ENCODE measurements around the gene PXN.

GRCh38 chr12:120267736-120268135 is 2.2 kb upstream of the PXN start:
- TF ChIP-seq CTCF (conservative IDR thresholded peaks at IDR 0.05; ENCODE audit: low read depth in 2 of 2) = no peak
- no peak for TF ChIP-seq EZH2 (IDR thresholded peaks at IDR 0.05; ENCODE audit: low read depth, unreplicated experiment)
- no peak for TF ChIP-seq POLR2AphosphoS5 (IDR thresholded peaks at IDR 0.05; ENCODE audit: low read depth)
- TF ChIP-seq, protein P1, sequence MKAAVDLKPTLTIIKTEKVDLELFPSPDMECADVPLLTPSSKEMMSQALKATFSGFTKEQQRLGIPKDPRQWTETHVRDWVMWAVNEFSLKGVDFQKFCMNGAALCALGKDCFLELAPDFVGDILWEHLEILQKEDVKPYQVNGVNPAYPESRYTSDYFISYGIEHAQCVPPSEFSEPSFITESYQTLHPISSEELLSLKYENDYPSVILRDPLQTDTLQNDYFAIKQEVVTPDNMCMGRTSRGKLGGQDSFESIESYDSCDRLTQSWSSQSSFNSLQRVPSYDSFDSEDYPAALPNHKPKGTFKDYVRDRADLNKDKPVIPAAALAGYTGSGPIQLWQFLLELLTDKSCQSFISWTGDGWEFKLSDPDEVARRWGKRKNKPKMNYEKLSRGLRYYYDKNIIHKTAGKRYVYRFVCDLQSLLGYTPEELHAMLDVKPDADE (IDR thresholded peaks at IDR 0.05) = no peak

All from GM23338 (cell line).